Measurements from ENCODE around the gene FHOD3. TPM values are rescaled to one million over a fixed set of nuclear protein-coding genes. Genes with fewer than 3 reads are reported as not detected.
"Not testable (repeated sequence)": the region's sequence is repeated elsewhere in the genome, so short reads cannot be mapped to it uniquely, and the experiment has no call there.

FHOD3 gene
- total and polyA plus RNA-seq, 2 of the 13 experiments (the other 11 are each of a cell fraction or from before 2014, with no cell fraction given) = 0.07 TPM; not detected in 1

DNA sequence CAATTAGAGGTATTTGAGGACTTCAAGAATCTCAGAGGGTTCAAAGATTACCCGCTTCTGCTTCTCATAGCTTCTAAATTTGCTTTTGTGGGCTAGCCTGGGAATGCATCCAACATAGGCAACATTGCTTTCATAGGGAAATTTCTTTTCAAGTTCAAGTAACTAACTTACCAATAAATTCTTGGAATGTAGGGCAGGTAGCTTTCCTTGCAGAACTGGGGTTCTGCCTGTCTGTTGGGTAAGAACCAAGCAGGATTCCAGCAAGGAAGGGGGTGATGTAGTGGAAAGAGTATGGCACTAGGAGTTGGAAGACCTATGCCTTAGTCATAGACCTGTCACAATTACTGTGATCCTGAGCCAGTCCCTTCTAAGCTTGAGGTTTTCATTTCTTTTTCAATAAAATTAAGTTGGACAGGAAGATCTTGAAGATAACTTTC is 164.1 kb downstream of the FHOD3 start (continued):
- no peak for TF ChIP-seq NR2C2 (CRISPR knock-in tag; IDR thresholded peaks at IDR 0.05; ENCODE audit: borderline replicate concordance)
- no peak for TF ChIP-seq IKZF4 (CRISPR knock-in tag; IDR thresholded peaks at IDR 0.05; ENCODE audit: borderline replicate concordance, low read depth, not compliant biosample characterization)
- TF ChIP-seq DMTF1 (CRISPR knock-in tag; IDR thresholded peaks at IDR 0.05) = no peak
- TF ChIP-seq ELF1 (CRISPR knock-in tag; IDR thresholded peaks at IDR 0.05) = no peak
- no peak for TF ChIP-seq ZSCAN30 (CRISPR knock-in tag; IDR thresholded peaks at IDR 0.05)

- H3K79me2 ChIP-seq (ENCODE audit: insufficient read depth, low read length); H3K4me2 ChIP-seq (ENCODE audit: low read depth, low read length); ATAC-seq; POLR2A ChIA-PET; FAIRE-seq; in situ Hi-C loops (cut with HindIII; ENCODE audit: extremely low pct_ligation_motif_present, low pct_unique_long_range_greater_than_20kb); H2AFZ ChIP-seq (ENCODE audit: low read length); H3K9me3 ChIP-seq (ENCODE audit: low read length); H3K36me3 ChIP-seq (replicated peaks in 1 of 2; ENCODE audit: control insufficient read depth in 1 of 2, insufficient read depth in 2 of 2, low read length in 2 of 2); H3K27ac ChIP-seq (ENCODE audit: extremely low read length, insufficient read depth, low read length); H4K20me1 ChIP-seq (ENCODE audit: insufficient read depth, low read length); H3K4me3 ChIP-seq (replicated peaks in 1 of 3; ENCODE audit: insufficient read depth in 1 of 3, low read depth in 2 of 3, low read length in 3 of 3); H3K27me3 ChIP-seq (ENCODE audit: control insufficient read depth in 1 of 2, insufficient read depth in 2 of 2, low read length in 2 of 2); DNase-seq (ENCODE audit: low spot score); H3K9ac ChIP-seq (ENCODE audit: insufficient read depth, low read depth, low read length); intact Hi-C loops (cut with micrococcal nuclease; ENCODE audit: unreplicated experiment); BruUV-seq (replicated peaks); CTCF ChIA-PET (ENCODE audit: low intra/inter-chr PET ratio, low total read pairs): not testable (repeated sequence)
- WGBS (ENCODE audit: low lambda C conversion rate) = 55% methylated on average over 5 of the region's 5 CpGs
- H3K4me1 ChIP-seq (ENCODE audit: insufficient read depth, low read length) = peaks cover 44% of the 10 kb centered on the region
These were observed 166.0 kb downstream of the FHOD3 start for GRCh38 chr18:36463516-36463915.

Measured in HepG2 (cell line).